GM13977 (cell line): ENCODE data around the gene KRTCAP2.
"Not testable (repeated sequence)": the region's sequence is repeated elsewhere in the genome, so short reads cannot be mapped to it uniquely, and the experiment has no call there.

Experiments
- DNase-seq: peaks from one replicate; pipeline ENCODE4 v3.0.0; 2012; ENCODE audit warnings: low spot score
- CTCF ChIP-seq: IDR thresholded peaks from 2 replicates; pipeline ENCODE4 v1.5.1; 2012; ENCODE audit warnings: mild to moderate bottlenecking, control low read depth; ENCODE audit not compliant: insufficient read depth; ENCODE audit errors: extremely low read depth, missing control alignments
- in situ Hi-C: fragments of 300-500 bp; cut with MboI; formaldehyde crosslinking; loops from one replicate; pipeline ENCODE4 v1.12.0; 2022; ENCODE audit warnings: low sequenced_read_pairs, low pct_unique_long_range_greater_than_20kb, mixed read lengths, inconsistent platforms; ENCODE audit not compliant: unreplicated experiment

Gene KRTCAP2

GRCh38 chr1:155172732-155173477, at the start of gene KRTCAP2:
Gene KRTCAP2, minus strand, starts transcription at chr1:155173304. Its CDS starts 80 bp downstream, at chr1:155173224.
- peak; percentile 95 for TF ChIP-seq CTCF
- peak; percentile 98 for DNase-seq
- in situ Hi-C loops = no loop called here

GRCh38 chr1:155220211-155220965, 47.3 kb upstream of the KRTCAP2 start:
- in situ Hi-C loops = not testable (repeated sequence)

GRCh38 chr1:155219592-155220031, 46.5 kb upstream of the KRTCAP2 start:
- no peak for DNase-seq

More at GRCh38 chr1:155220211-155220965, 47.3 kb upstream of the KRTCAP2 start:
- DNase-seq = not testable (repeated sequence)

GRCh38 chr1:155218854-155219591, 45.9 kb upstream of the KRTCAP2 start:
- no peak for TF ChIP-seq CTCF
- in situ Hi-C loops = no loop called here
- DNase-seq = no peak

More at GRCh38 chr1:155219592-155220031, 46.5 kb upstream of the KRTCAP2 start:
- no peak for TF ChIP-seq CTCF
- in situ Hi-C loops = no loop called here

GRCh38 chr1:155214702-155215101, 41.6 kb upstream of the KRTCAP2 start:
- DNase-seq, in situ Hi-C loops: not testable (repeated sequence)

GRCh38 chr1:155212051-155212440, 38.9 kb upstream of the KRTCAP2 start:
- in situ Hi-C loops, DNase-seq: not testable (repeated sequence)

- DNase-seq, in situ Hi-C loops: not testable (repeated sequence)
Measured at GRCh38 chr1:155211381-155212050, 38.4 kb upstream of the KRTCAP2 start.

GRCh38 chr1:155210314-155211104, 37.4 kb upstream of the KRTCAP2 start:
- in situ Hi-C loops = no loop called here
- no peak for DNase-seq
- TF ChIP-seq CTCF = no peak
